Gastroesophageal sphincter (tissue), 3 donors: ENCODE measurements around the gene MKI67.

Experiments
- EP300 ChIP-seq: sonication (generic); formaldehyde crosslinking; IDR thresholded peaks from one replicate; pipeline ENCODE4 v1.6.1; 2017; ENCODE audit warnings: antibody characterized with exemption, mild to moderate bottlenecking
- POLR2A ChIP-seq, 2 donors: fragments of 450-650 bp; IDR thresholded peaks; one replicate each; pipeline ENCODE4 v1.6.1; 2017; ENCODE audit warnings: antibody characterized with exemption in 2 of 2, mild to moderate bottlenecking in 2 of 2, moderate library complexity in 1 of 2
- TF ChIP-seq, protein P1 (sequence below), 4 experiments: fragments of 200-600 bp in 2 of 4; fragments of 450-650 bp in 2 of 4; sonication (generic) in 1 of 4; IDR thresholded peaks; one replicate each; pipeline ENCODE4 v1.5.1; 2017 to 2019; ENCODE audit warnings: antibody characterized with exemption in 4 of 4, mild to moderate bottlenecking in 2 of 4, moderate library complexity in 2 of 4

DNA sequence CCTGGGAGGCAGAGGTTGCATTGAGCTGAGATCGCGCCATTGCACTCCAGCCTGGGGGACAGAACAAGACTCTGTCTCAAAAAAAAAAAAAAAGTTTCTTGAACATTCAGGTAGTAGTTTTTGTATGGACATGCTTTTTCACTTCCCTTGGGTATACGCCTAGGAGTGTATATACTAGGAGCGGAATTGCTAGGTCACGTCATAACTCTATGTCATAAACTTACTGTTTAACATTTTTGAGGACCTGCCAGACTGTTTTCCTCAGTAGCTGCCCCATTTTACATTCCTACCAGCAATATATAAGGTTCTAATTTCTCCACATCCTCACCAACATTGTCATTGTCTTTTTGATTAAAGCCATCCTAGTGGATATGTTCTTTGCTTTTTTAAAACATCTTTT lies 51.6 kb downstream of the MKI67 start:
- TF ChIP-seq, protein P1, sequence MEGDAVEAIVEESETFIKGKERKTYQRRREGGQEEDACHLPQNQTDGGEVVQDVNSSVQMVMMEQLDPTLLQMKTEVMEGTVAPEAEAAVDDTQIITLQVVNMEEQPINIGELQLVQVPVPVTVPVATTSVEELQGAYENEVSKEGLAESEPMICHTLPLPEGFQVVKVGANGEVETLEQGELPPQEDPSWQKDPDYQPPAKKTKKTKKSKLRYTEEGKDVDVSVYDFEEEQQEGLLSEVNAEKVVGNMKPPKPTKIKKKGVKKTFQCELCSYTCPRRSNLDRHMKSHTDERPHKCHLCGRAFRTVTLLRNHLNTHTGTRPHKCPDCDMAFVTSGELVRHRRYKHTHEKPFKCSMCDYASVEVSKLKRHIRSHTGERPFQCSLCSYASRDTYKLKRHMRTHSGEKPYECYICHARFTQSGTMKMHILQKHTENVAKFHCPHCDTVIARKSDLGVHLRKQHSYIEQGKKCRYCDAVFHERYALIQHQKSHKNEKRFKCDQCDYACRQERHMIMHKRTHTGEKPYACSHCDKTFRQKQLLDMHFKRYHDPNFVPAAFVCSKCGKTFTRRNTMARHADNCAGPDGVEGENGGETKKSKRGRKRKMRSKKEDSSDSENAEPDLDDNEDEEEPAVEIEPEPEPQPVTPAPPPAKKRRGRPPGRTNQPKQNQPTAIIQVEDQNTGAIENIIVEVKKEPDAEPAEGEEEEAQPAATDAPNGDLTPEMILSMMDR (IDR thresholded peaks at IDR 0.05), result no peak
- TF ChIP-seq POLR2A (IDR thresholded peaks at IDR 0.05) (no peak), EP300 (no peak)
